ENCODE results near the gene ASIP.

DNA sequence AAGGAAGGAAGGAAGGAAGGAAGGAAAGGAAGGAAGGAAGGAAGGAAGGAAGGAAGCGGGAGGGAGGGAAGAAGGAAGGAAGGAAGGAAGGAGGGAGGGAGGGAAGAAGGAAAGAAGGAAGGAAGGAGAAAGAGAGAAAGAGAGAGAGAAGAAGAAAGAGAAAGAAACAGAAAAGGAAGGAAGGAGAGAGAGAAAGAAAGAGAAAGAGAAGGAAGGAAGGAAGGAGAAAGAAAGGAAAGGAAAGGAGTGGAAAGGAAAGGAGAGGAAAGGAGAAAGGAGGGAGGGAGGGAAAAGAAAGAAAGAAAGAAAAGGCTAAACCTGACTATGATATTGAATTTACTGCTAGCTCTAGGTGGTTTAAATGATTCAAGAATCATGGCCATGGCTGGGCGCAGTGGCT, 5.3 kb upstream of the ASIP start:
- TF ChIP-seq CTCF (conservative IDR thresholded peaks at IDR 0.05 in 1 of 2, IDR thresholded peaks at IDR 0.05 in 1 of 2; ENCODE audit: low read depth in 1 of 2, low read length in 2 of 2) (no peak), EZH2 (IDR thresholded peaks at IDR 0.05; ENCODE audit: low read length, missing control alignments) (no peak)
